BLaER1 (cell line): ENCODE data around the gene FAM83E.
"Not testable (repeated sequence)": the region's sequence is repeated elsewhere in the genome, so short reads cannot be mapped to it uniquely, and the experiment has no call there.

Experiments used
- H3K27ac ChIP-seq: shearing (Covaris generic); formaldehyde crosslinking; 2 replicates; pipeline ENCODE4 v1.8.1; 2022
- H3K27me3 ChIP-seq: shearing (Covaris generic); formaldehyde crosslinking; 2 replicates; pipeline ENCODE4 v1.8.1; 2022
- H3K36me3 ChIP-seq: shearing (Covaris generic); formaldehyde crosslinking; 2 replicates; pipeline ENCODE4 v1.8.1; 2022
- H3K4me1 ChIP-seq: shearing (Covaris generic); formaldehyde crosslinking; 2 replicates; pipeline ENCODE4 v1.8.1; 2022
- H3K4me2 ChIP-seq: shearing (Covaris generic); formaldehyde crosslinking; 2 replicates; pipeline ENCODE4 v1.8.1; 2022
- H3K4me3 ChIP-seq: shearing (Covaris generic); formaldehyde crosslinking; 2 replicates; pipeline ENCODE4 v1.8.1; 2022
- H3K9ac ChIP-seq: shearing (Covaris generic); formaldehyde crosslinking; 2 replicates; pipeline ENCODE4 v1.8.1; 2022
- H3K9me3 ChIP-seq: shearing (Covaris generic); formaldehyde crosslinking; 2 replicates; pipeline ENCODE4 v1.8.1; 2022
- H4K20me1 ChIP-seq: shearing (Covaris generic); formaldehyde crosslinking; 2 replicates; pipeline ENCODE4 v1.8.1; 2022
- Cebpa-rat ChIP-seq: shearing (Covaris generic); IDR thresholded peaks from 2 replicates; pipeline ENCODE4 v1.8.1; 2022

FAM83E gene

GRCh38 chr19:48587387-48587786, 27.5 kb downstream of the FAM83E start:
- Histone ChIP-seq H3K9me3 (no peaks in the 10 kb centered on the region), H3K4me2 (no peak overlapping the region), H3K4me1 (peaks cover 19% of the 10 kb centered on the region), H4K20me1 (no peaks in the 10 kb centered on the region), H3K27ac (no peak overlapping the region), H3K4me3 (no peak overlapping the region), H3K27me3 (no peaks in the 10 kb centered on the region), H3K9ac (no peak overlapping the region), H3K36me3 (no peaks in the 10 kb centered on the region)
- no peak for TF ChIP-seq Cebpa-rat

- no peak for TF ChIP-seq Cebpa-rat
- H3K4me1 ChIP-seq: peaks cover 8% of the 10 kb centered on the region
These were observed 32.7 kb downstream of the FAM83E start for GRCh38 chr19:48582168-48582567.

GRCh38 chr19:48578891-48579290, 36.0 kb downstream of the FAM83E start:
- TF ChIP-seq Cebpa-rat: no peak
- H3K27me3 ChIP-seq: no peaks in the 10 kb centered on the region
- peaks cover 12% of the 10 kb centered on the region for H3K4me1 ChIP-seq
- H3K4me3 ChIP-seq: no peak overlapping the region
- no peaks in the 10 kb centered on the region for H3K9me3 ChIP-seq
- no peak overlapping the region for H3K27ac ChIP-seq
- H3K36me3 ChIP-seq: no peaks in the 10 kb centered on the region
- H3K9ac ChIP-seq: no peak overlapping the region
- no peak overlapping the region for H3K4me2 ChIP-seq
- no peaks in the 10 kb centered on the region for H4K20me1 ChIP-seq

More at GRCh38 chr19:48582168-48582567, 32.7 kb downstream of the FAM83E start:
- Histone ChIP-seq H3K9ac (no peak overlapping the region), H3K27ac (no peak overlapping the region), H3K4me3 (no peak overlapping the region), H3K27me3 (no peaks in the 10 kb centered on the region), H4K20me1 (no peaks in the 10 kb centered on the region), H3K4me2 (no peak overlapping the region), H3K9me3 (no peaks in the 10 kb centered on the region), H3K36me3 (no peaks in the 10 kb centered on the region)

GRCh38 chr19:48577908-48578307, 37.0 kb downstream of the FAM83E start:
- H3K4me2 ChIP-seq, H3K27me3 ChIP-seq, H4K20me1 ChIP-seq, H3K9me3 ChIP-seq, H3K27ac ChIP-seq, H3K9ac ChIP-seq, H3K36me3 ChIP-seq, H3K4me3 ChIP-seq, H3K4me1 ChIP-seq: not testable (repeated sequence)

- TF ChIP-seq Cebpa-rat: no peak
- H3K9me3 ChIP-seq: no peaks in the 10 kb centered on the region
- peaks cover 15% of the 10 kb centered on the region; the same call in 1 of the 2 replicates for H3K4me1 ChIP-seq
- no peaks in the 10 kb centered on the region for H3K27me3 ChIP-seq
- no peaks in the 10 kb centered on the region for H4K20me1 ChIP-seq
- no peak overlapping the region for H3K9ac ChIP-seq
- no peaks in the 10 kb centered on the region for H3K36me3 ChIP-seq
- H3K4me2 ChIP-seq: no peak overlapping the region
- H3K27ac ChIP-seq: no peak overlapping the region
- H3K4me3 ChIP-seq: no peak overlapping the region
These were observed 38.8 kb downstream of the FAM83E start for GRCh38 chr19:48575931-48576622.

- no peaks in the 10 kb centered on the region for H3K27me3 ChIP-seq
- TF ChIP-seq Cebpa-rat: no peak
- peaks cover 16% of the 10 kb centered on the region; the same call in 1 of the 2 replicates for H3K4me1 ChIP-seq
- no peak overlapping the region for H3K4me3 ChIP-seq
- H3K27ac ChIP-seq: no peak overlapping the region
- H4K20me1 ChIP-seq: no peaks in the 10 kb centered on the region
- no peaks in the 10 kb centered on the region for H3K9me3 ChIP-seq
- no peaks in the 10 kb centered on the region for H3K36me3 ChIP-seq
- H3K9ac ChIP-seq: no peak overlapping the region
- H3K4me2 ChIP-seq: no peak overlapping the region
These were observed 41.7 kb downstream of the FAM83E start for GRCh38 chr19:48573163-48573505.

- H3K4me2 ChIP-seq: no peak overlapping the region
- H3K36me3 ChIP-seq: no peaks in the 10 kb centered on the region
- no peak for TF ChIP-seq Cebpa-rat
- H4K20me1 ChIP-seq: no peaks in the 10 kb centered on the region
- H3K4me3 ChIP-seq: no peak overlapping the region
- H3K4me1 ChIP-seq: peaks cover 27% of the 10 kb centered on the region
- H3K9me3 ChIP-seq: no peaks in the 10 kb centered on the region
- no peak overlapping the region for H3K9ac ChIP-seq
- H3K27me3 ChIP-seq: no peaks in the 10 kb centered on the region
- no peak overlapping the region for H3K27ac ChIP-seq
These were observed 43.3 kb downstream of the FAM83E start for GRCh38 chr19:48571378-48572162.

GRCh38 chr19:48569814-48570213, 45.1 kb downstream of the FAM83E start:
- Histone ChIP-seq H3K36me3 (no peaks in the 10 kb centered on the region), H3K4me3 (no peak overlapping the region), H3K9ac (no peak overlapping the region), H3K27me3 (no peaks in the 10 kb centered on the region), H3K4me1 (peaks cover 30% of the 10 kb centered on the region), H3K9me3 (no peaks in the 10 kb centered on the region), H3K27ac (no peak overlapping the region), H3K4me2 (no peak overlapping the region), H4K20me1 (no peaks in the 10 kb centered on the region)
- TF ChIP-seq Cebpa-rat: no peak

- Histone ChIP-seq H3K4me1 (peaks cover 35% of the 10 kb centered on the region), H3K4me3 (no peak overlapping the region), H3K27me3 (no peaks in the 10 kb centered on the region), H3K9ac (no peak overlapping the region), H3K4me2 (peak overlapping the region; percentile 24; the same call in 1 of the 2 replicates), H3K36me3 (no peaks in the 10 kb centered on the region), H4K20me1 (no peaks in the 10 kb centered on the region), H3K9me3 (no peaks in the 10 kb centered on the region), H3K27ac (no peak overlapping the region)
- TF ChIP-seq Cebpa-rat: no peak
These were observed 46.5 kb downstream of the FAM83E start for GRCh38 chr19:48568345-48568886.

GRCh38 chr19:48565090-48565489, 49.8 kb downstream of the FAM83E start:
- Histone ChIP-seq H4K20me1 (no peaks in the 10 kb centered on the region), H3K27ac (no peak overlapping the region), H3K4me3 (no peak overlapping the region), H3K9me3 (no peaks in the 10 kb centered on the region), H3K9ac (no peak overlapping the region), H3K27me3 (no peaks in the 10 kb centered on the region), H3K36me3 (no peaks in the 10 kb centered on the region), H3K4me1 (peaks cover 32% of the 10 kb centered on the region), H3K4me2 (no peak overlapping the region)
- no peak for TF ChIP-seq Cebpa-rat
